CD4-positive, alpha-beta T cell (primary cell): ENCODE data around the gene ZFP69. TPM values are rescaled to one million over a fixed set of nuclear protein-coding genes. Genes with fewer than 3 reads are reported as not detected.

Experiments
- ATAC-seq: fragments of 200-7000 bp; cut with Tn5 transposase; one replicate; pipeline ENCODE4 v1.10.0; 2022; ENCODE audit warnings: mild to moderate bottlenecking; ENCODE audit not compliant: poor library complexity
- CTCF ChIA-PET: fragments of 350-600 bp; sonication (Branson Sonifier 250); formaldehyde crosslinking; loops from one replicate; lab custom pipeline; 2021; ENCODE audit warnings: antibody characterized with exemption, inconsistent platforms; lab: Charles Lee
- POLR2A ChIA-PET: fragments of 350-600 bp; sonication (Branson Sonifier 250); formaldehyde crosslinking; loops from one replicate; lab custom pipeline; 2021; ENCODE audit warnings: antibody characterized with exemption, inconsistent platforms; lab: Charles Lee
- DNase-seq, 14 experiments: peaks; one replicate each; pipeline ENCODE4 v3.0.0-alpha.2; 2013 to 2020; ENCODE audit warnings: mixed read lengths in 2 of 14
- H3K27ac ChIP-seq, 2 donors: one replicate each; pipeline versions ENCODE4 v1.5.1 to v1.7.0; 2013; ENCODE audit warnings: low read length in 2 of 2, low read depth in 1 of 2, mild to moderate bottlenecking in 1 of 2
- H3K27me3 ChIP-seq, 2 experiments: 1 replicate in 1 of 2; 2 replicates in 1 of 2; pipeline versions ENCODE4 v1.6.1 to v1.7.0; 2013; ENCODE audit warnings: low read length in 2 of 2, control low read depth in 1 of 2, mild to moderate bottlenecking in 1 of 2, moderate library complexity in 1 of 2; ENCODE audit not compliant: insufficient read depth in 2 of 2, control insufficient read depth in 1 of 2
- H3K36me3 ChIP-seq: one replicate; pipeline ENCODE4 v1.6.1; 2013; ENCODE audit warnings: low read length, control low read depth; ENCODE audit not compliant: insufficient read depth
- H3K4me1 ChIP-seq: one replicate; pipeline ENCODE4 v1.6.1; 2013; ENCODE audit warnings: low read length, control low read depth; ENCODE audit not compliant: insufficient read depth
- H3K4me3 ChIP-seq: one replicate; pipeline ENCODE4 v1.5.1; 2013; ENCODE audit warnings: mild to moderate bottlenecking, low read length, moderate library complexity
- H3K9me3 ChIP-seq, 2 experiments: 1 replicate in 1 of 2; 2 replicates in 1 of 2; pipeline versions ENCODE4 v1.6.1 to v1.7.0; 2013; ENCODE audit warnings: low read length in 2 of 2, mild to moderate bottlenecking in 2 of 2, control low read depth in 1 of 2, moderate library complexity in 1 of 2; ENCODE audit not compliant: control insufficient read depth in 1 of 2, insufficient read depth in 1 of 2
- H3K27ac Mint-ChIP-seq: one replicate; pipeline ENCODE4 v1.8.0; 2020; ENCODE audit warnings: mixed read lengths
- H3K27me3 Mint-ChIP-seq: one replicate; pipeline ENCODE4 v1.8.0; 2021; ENCODE audit warnings: mixed read lengths
- H3K36me3 Mint-ChIP-seq: one replicate; pipeline ENCODE4 v1.8.0; 2021; ENCODE audit warnings: low read depth, mixed read lengths
- H3K4me1 Mint-ChIP-seq: one replicate; pipeline ENCODE4 v1.8.0; 2021; ENCODE audit warnings: low read depth, mixed read lengths
- H3K4me3 Mint-ChIP-seq: one replicate; pipeline ENCODE4 v1.8.0; 2020; ENCODE audit warnings: mild to moderate bottlenecking, mixed read lengths
- H3K9me3 Mint-ChIP-seq: one replicate; pipeline ENCODE4 v1.8.0; 2020; ENCODE audit warnings: mixed read lengths
- intact Hi-C, 2 experiments: fragments of 100-400 bp; cut with DNase I in 1 of 2; cut with micrococcal nuclease in 1 of 2; formaldehyde crosslinking; loops; one replicate each; pipeline versions ENCODE4 v1.15.1 to v1.9.0; 2023 to 2025; cut with DNase I, micrococcal nuclease
- polyA plus RNA-seq, 2 donors: library from polyadenylated mRNA; unstranded; fragments of 120-200 nt; gene quantifications; one replicate each; pipeline ENCODE4 v1.2.1, GENCODE V29; 2013
- total RNA-seq, 174 experiments: library from RNA in 2 of 174; stranded (reverse) in 2 of 174; gene quantifications; one replicate each; pipeline ENCODE4 v1.2.3 and lab custom pipeline; 2021 to 2026
- TF ChIP-seq, protein P1 (sequence below): fragments of 200-600 bp; IDR thresholded peaks from one replicate; pipeline ENCODE4 v1.8.0; 2022; ENCODE audit warnings: antibody characterized with exemption, mild to moderate bottlenecking

The ZFP69 gene
- total RNA-seq (1 to 10 TPM; 1.1 to 1.4 TPM), total RNA-seq (lab: John Stamatoyannopoulos, UW) (4.3 to 20.5 (median 9.3) reads per million in 172 experiments)
- polyA plus RNA-seq (2013, experiment 1 of 2): 5.1 TPM
- polyA plus RNA-seq (2013, experiment 2 of 2): 5.6 TPM

GRCh38 chr1:40476924-40477677 lies at the start of gene ZFP69:
ZFP69 (plus strand) TSS chr1:40477290; CDS start chr1:40479362, 2,072 bp downstream.
- peaks cover 29% of the 10 kb centered on the region for H3K4me1 Mint-ChIP-seq
- H3K4me3 ChIP-seq: peak within 1 kb of the TSS; percentile 88
- TF ChIP-seq, protein P1, sequence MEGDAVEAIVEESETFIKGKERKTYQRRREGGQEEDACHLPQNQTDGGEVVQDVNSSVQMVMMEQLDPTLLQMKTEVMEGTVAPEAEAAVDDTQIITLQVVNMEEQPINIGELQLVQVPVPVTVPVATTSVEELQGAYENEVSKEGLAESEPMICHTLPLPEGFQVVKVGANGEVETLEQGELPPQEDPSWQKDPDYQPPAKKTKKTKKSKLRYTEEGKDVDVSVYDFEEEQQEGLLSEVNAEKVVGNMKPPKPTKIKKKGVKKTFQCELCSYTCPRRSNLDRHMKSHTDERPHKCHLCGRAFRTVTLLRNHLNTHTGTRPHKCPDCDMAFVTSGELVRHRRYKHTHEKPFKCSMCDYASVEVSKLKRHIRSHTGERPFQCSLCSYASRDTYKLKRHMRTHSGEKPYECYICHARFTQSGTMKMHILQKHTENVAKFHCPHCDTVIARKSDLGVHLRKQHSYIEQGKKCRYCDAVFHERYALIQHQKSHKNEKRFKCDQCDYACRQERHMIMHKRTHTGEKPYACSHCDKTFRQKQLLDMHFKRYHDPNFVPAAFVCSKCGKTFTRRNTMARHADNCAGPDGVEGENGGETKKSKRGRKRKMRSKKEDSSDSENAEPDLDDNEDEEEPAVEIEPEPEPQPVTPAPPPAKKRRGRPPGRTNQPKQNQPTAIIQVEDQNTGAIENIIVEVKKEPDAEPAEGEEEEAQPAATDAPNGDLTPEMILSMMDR: no peak
- peaks cover 10 to 45% of the 10 kb centered on the region in 2 experiments for H3K9me3 ChIP-seq
- ATAC-seq: peak; percentile 93
- peaks cover 68% of the 10 kb centered on the region for H3K36me3 Mint-ChIP-seq
- intact Hi-C loops: no loop called here
- H3K4me1 ChIP-seq: peaks cover 16% of the 10 kb centered on the region
- ChIA-PET CTCF (interaction anchor here (1.2 to 1.7 kb wide), 2 partner anchors 27 to 192 kb away, joined by 3 read pairs; partner anchors contain the start of gene ZFP69B), POLR2A (interaction anchor here (0.9 to 2.3 kb wide), 7 partner anchors 14 to 438 kb away, joined by 3 to 13 read pairs (median 3); partner anchors contain the start of genes ZFP69B and ZNF684)
- H3K36me3 ChIP-seq: peaks cover 10% of the 10 kb centered on the region
- peak within 1 kb of the TSS; percentile 86 for H3K27ac Mint-ChIP-seq
- peaks cover 9% of the 10 kb centered on the region for H3K9me3 Mint-ChIP-seq
- H3K27me3 Mint-ChIP-seq: no peaks in the 10 kb centered on the region
- H3K4me3 Mint-ChIP-seq: peak within 1 kb of the TSS; percentile 95
- peak; percentile 37 to 85 (median 64) for DNase-seq
- H3K27ac ChIP-seq: peak within 1 kb of the TSS; percentile 36 to 49
- H3K27me3 ChIP-seq: no peaks in the 10 kb centered on the region

DNA sequence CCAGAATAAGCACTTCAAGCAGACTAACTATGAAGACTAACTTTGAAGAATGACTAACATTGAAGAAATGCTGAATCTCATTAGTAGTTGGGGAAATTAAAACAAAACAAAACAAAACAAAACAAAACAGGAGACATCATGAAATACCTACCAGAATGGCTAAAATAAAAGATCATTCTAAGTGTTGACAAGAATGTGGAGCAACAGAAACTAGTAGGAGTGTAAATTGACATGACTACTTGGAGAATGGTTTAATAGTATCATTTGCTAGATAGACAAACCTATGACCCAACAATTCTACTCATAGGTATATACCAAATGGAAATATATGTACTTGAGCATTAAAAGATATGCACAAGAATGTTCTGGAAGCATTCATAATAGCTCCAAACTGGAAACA lies 45.7 kb upstream of the ZFP69 start:
- Histone ChIP-seq H3K9me3 (no peaks in the 10 kb centered on the region), H3K27me3 (no peaks in the 10 kb centered on the region), H3K4me3 (no peak overlapping the region), H3K27ac (no peak overlapping the region), H3K36me3 (no peaks in the 10 kb centered on the region), H3K4me1 (no peaks in the 10 kb centered on the region)
- no peaks in the 10 kb centered on the region for H3K4me1 Mint-ChIP-seq
- no peak overlapping the region for H3K27ac Mint-ChIP-seq
- intact Hi-C loops: no loop called here
- ChIA-PET CTCF (interaction anchor here (1.0 kb wide), 1 partner anchor 53 kb away, joined by 3 read pairs; no protein-coding TSS in a partner anchor), POLR2A (no interaction called here)
- H3K9me3 Mint-ChIP-seq: no peaks in the 10 kb centered on the region
- ATAC-seq (no peak), DNase-seq (no peak)
- TF ChIP-seq, protein P1: no peak
- no peak overlapping the region for H3K4me3 Mint-ChIP-seq
- H3K27me3 Mint-ChIP-seq: no peaks in the 10 kb centered on the region
- peaks cover 1% of the 10 kb centered on the region for H3K36me3 Mint-ChIP-seq

GRCh38 chr1:40432644-40433390 lies 44.3 kb upstream of the ZFP69 start:
- CTCF ChIA-PET: interaction anchor here (0.8 to 1.4 kb wide), 3 partner anchors 25 to 53 kb away, joined by 3 to 4 read pairs (median 3); no protein-coding TSS in a partner anchor
- Histone ChIP-seq H3K4me1 (no peaks in the 10 kb centered on the region), H3K27ac (no peak overlapping the region), H3K4me3 (no peak overlapping the region), H3K27me3 (no peaks in the 10 kb centered on the region), H3K36me3 (no peaks in the 10 kb centered on the region), H3K9me3 (no peaks in the 10 kb centered on the region)
- no peak for ATAC-seq
- POLR2A ChIA-PET: no interaction called here
- Mint-ChIP-seq H3K27ac (no peak overlapping the region), H3K27me3 (no peaks in the 10 kb centered on the region), H3K9me3 (no peaks in the 10 kb centered on the region), H3K4me1 (no peaks in the 10 kb centered on the region), H3K36me3 (no peaks in the 10 kb centered on the region), H3K4me3 (no peak overlapping the region)
- intact Hi-C loops: no loop called here
- no peak for DNase-seq
- TF ChIP-seq, protein P1: no peak
